GM19239 (cell line): ENCODE measurements around the gene CASZ1.

Source experiments
- DNase-seq: peaks from one replicate; pipeline ENCODE4 v3.0.0; 2011; ENCODE audit warnings: low spot score; ENCODE audit not compliant: insufficient read length
- FAIRE-seq: peaks from 2 replicates; lab custom pipeline; 2011; peaks lifted over from hg19 to GRCh38; lab: Jason Lieb, UNC

Gene CASZ1

GRCh38 chr1:10665930-10666850 lies 130.3 kb downstream of the CASZ1 start:
- FAIRE-seq (no peak), DNase-seq (no peak)

- DNase-seq (no peak), FAIRE-seq (no peak)
Observed at GRCh38 chr1:10665226-10665625, 131.2 kb downstream of the CASZ1 start.

GRCh38 chr1:10664251-10664650 lies 132.2 kb downstream of the CASZ1 start:
- no peak for FAIRE-seq
- DNase-seq, result no peak

- no peak for DNase-seq
- no peak for FAIRE-seq
Observed at GRCh38 chr1:10663678-10664035, 132.8 kb downstream of the CASZ1 start.

- DNase-seq, result no peak
- no peak for FAIRE-seq
Observed at GRCh38 chr1:10662824-10663677, 133.4 kb downstream of the CASZ1 start.

GRCh38 chr1:10662090-10662688 lies 134.3 kb downstream of the CASZ1 start:
- FAIRE-seq (no peak), DNase-seq (no peak)

GRCh38 chr1:10661453-10661852 lies 135.0 kb downstream of the CASZ1 start:
- FAIRE-seq, result no peak
- no peak for DNase-seq

GRCh38 chr1:10659646-10660540 lies 136.6 kb downstream of the CASZ1 start:
- no peak for FAIRE-seq
- no peak for DNase-seq

GRCh38 chr1:10659218-10659617 lies 137.2 kb downstream of the CASZ1 start:
- DNase-seq, result no peak
- no peak for FAIRE-seq

GRCh38 chr1:10658396-10659066 lies 137.9 kb downstream of the CASZ1 start:
- FAIRE-seq (no peak), DNase-seq (no peak)

GRCh38 chr1:10657088-10657847 lies 139.2 kb downstream of the CASZ1 start:
- DNase-seq (no peak), FAIRE-seq (no peak)

- DNase-seq, result no peak
- no peak for FAIRE-seq
Observed at GRCh38 chr1:10656431-10656830, 140.0 kb downstream of the CASZ1 start.

- DNase-seq, result no peak
- FAIRE-seq, result no peak
Observed at GRCh38 chr1:10655002-10655401, 141.4 kb downstream of the CASZ1 start.

GRCh38 chr1:10653370-10654125 lies 142.9 kb downstream of the CASZ1 start:
- FAIRE-seq, result no peak
- DNase-seq, result no peak

- FAIRE-seq (no peak), DNase-seq (no peak)
Observed at GRCh38 chr1:10652626-10653025, 143.8 kb downstream of the CASZ1 start.

GRCh38 chr1:10651793-10652192 lies 144.7 kb downstream of the CASZ1 start:
- no peak for FAIRE-seq
- no peak for DNase-seq

GRCh38 chr1:10651389-10651766 lies 145.1 kb downstream of the CASZ1 start:
- no peak for FAIRE-seq
- no peak for DNase-seq
